NB4 (cell line): ENCODE data around the gene OCIAD1.
"Not testable (repeated sequence)": the region's sequence is repeated elsewhere in the genome, so short reads cannot be mapped to it uniquely, and the experiment has no call there.

ENCODE experiments used
- DNase-seq: peaks from one replicate; pipeline ENCODE4 v3.0.0; 2010; ENCODE audit warnings: low read depth
- H3K4me3 ChIP-seq: one replicate; pipeline ENCODE4 v1.5.1; 2011; ENCODE audit warnings: mild to moderate bottlenecking, low read depth, low read length, moderate library complexity
- MAX ChIP-seq: IDR thresholded peaks from 2 replicates; pipeline ENCODE4 v1.6.1; 2011; ENCODE audit warnings: low read depth, low read length
- MYC ChIP-seq: IDR thresholded peaks from 2 replicates; pipeline ENCODE4 v1.6.1; 2011; ENCODE audit warnings: low read depth, low read length
- POLR2A ChIP-seq: IDR thresholded peaks from 2 replicates; pipeline ENCODE4 v1.6.1; 2011; ENCODE audit warnings: mild to moderate bottlenecking; ENCODE audit not compliant: insufficient read length; ENCODE audit errors: extremely low read depth
- TF ChIP-seq, protein P1 (sequence below): IDR thresholded peaks from one replicate; pipeline ENCODE4 v1.5.1; 2012; ENCODE audit warnings: low read depth, low read length

The OCIAD1 gene

GRCh38 chr4:48798117-48798516, 32.8 kb upstream of the OCIAD1 start:
- no peak for DNase-seq
- TF ChIP-seq, protein P1, sequence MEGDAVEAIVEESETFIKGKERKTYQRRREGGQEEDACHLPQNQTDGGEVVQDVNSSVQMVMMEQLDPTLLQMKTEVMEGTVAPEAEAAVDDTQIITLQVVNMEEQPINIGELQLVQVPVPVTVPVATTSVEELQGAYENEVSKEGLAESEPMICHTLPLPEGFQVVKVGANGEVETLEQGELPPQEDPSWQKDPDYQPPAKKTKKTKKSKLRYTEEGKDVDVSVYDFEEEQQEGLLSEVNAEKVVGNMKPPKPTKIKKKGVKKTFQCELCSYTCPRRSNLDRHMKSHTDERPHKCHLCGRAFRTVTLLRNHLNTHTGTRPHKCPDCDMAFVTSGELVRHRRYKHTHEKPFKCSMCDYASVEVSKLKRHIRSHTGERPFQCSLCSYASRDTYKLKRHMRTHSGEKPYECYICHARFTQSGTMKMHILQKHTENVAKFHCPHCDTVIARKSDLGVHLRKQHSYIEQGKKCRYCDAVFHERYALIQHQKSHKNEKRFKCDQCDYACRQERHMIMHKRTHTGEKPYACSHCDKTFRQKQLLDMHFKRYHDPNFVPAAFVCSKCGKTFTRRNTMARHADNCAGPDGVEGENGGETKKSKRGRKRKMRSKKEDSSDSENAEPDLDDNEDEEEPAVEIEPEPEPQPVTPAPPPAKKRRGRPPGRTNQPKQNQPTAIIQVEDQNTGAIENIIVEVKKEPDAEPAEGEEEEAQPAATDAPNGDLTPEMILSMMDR, result no peak
- TF ChIP-seq MAX, result no peak
- no peak for TF ChIP-seq MYC
- no peak for TF ChIP-seq POLR2A
- H3K4me3 ChIP-seq, result no peak overlapping the region

GRCh38 chr4:48799157-48799556, 31.7 kb upstream of the OCIAD1 start:
- TF ChIP-seq, protein P1, result no peak
- no peak for TF ChIP-seq MYC
- TF ChIP-seq POLR2A, result no peak
- no peak for TF ChIP-seq MAX
- H3K4me3 ChIP-seq, result no peak overlapping the region
- peak; percentile 22 for DNase-seq

GRCh38 chr4:48800155-48800554, 30.7 kb upstream of the OCIAD1 start:
- H3K4me3 ChIP-seq, result not testable (repeated sequence)

GRCh38 chr4:48801016-48801715, 29.7 kb upstream of the OCIAD1 start:
- H3K4me3 ChIP-seq, result no peak overlapping the region
- TF ChIP-seq POLR2A (no peak), MYC (no peak), MAX (no peak)
- TF ChIP-seq, protein P1, result no peak
- DNase-seq, result no peak

More at GRCh38 chr4:48800155-48800554, 30.7 kb upstream of the OCIAD1 start:
- not testable (repeated sequence) for DNase-seq

DNA sequence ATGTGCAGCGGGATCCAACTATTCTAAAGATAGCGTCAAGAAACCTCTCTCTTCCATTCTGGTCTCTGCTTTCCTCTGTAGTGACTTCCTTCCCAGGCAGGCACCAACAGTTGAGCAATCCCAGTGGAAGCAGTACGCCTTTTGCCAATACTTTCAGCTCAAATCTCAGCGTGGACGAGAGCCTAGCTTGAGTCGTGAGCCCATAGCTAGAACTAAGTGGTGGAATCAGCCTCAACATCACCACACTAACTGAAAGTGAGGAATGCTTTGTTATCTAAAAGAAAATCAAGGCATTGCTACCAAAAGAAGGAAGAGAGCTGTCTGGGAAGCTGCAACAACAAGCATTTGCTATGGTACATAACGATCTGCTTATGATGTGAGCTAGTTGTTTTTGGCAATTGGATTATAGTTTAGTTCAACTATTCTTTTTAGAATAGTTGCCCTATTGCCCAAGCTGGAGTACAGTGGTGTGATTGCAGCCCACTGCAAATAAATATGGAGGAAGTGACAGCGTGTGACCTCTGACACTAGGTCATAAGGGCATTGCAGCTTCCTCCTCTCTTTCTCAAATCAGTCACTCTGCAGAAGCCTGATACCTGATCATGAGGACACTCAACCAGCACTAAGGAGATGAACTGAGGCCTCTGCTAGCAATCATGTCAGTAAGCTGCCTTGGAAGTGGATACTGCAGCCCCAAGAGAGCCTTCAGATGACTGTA, 26.1 kb upstream of the OCIAD1 start:
- TF ChIP-seq MAX, result no peak
- TF ChIP-seq, protein P1, result no peak
- no peak for TF ChIP-seq POLR2A
- no peak for TF ChIP-seq MYC
- DNase-seq, result peak; percentile 41
- H3K4me3 ChIP-seq, result no peak overlapping the region

- TF ChIP-seq MYC (no peak), POLR2A (no peak), MAX (no peak)
- TF ChIP-seq, protein P1, result no peak
- H3K4me3 ChIP-seq, result no peak overlapping the region
- DNase-seq, result no peak
Measured at GRCh38 chr4:48812866-48813265, 18.0 kb upstream of the OCIAD1 start.
